Measurements from ENCODE around the gene ENOX1. TPM values are rescaled to one million over a fixed set of nuclear protein-coding genes. Genes with fewer than 3 reads are reported as not detected.

Gene ENOX1
- total RNA-seq, 4 donors from 2014 or later, result 0.27 to 0.83 (median 0.53) TPM; not detected in 1

DNA sequence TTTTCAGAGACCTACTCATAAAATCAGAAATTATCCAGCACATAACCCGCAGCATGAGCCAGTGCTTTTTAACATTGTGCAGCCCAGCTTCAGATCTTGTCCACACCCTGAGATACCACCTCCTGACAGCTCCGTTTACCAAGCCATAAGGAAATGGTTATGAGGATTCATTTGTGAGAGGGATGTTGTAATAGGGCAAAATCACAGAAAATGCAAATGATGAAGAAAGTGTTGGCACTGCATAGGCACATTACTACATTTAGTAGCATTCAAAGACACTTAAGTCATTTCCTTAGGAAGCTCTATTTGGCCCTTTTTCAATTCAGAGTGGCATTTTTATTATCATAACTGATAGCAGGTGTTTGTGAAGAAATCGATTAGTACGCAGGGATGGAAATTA is 485.9 kb downstream of the ENOX1 start:
- TF ChIP-seq, protein P1, sequence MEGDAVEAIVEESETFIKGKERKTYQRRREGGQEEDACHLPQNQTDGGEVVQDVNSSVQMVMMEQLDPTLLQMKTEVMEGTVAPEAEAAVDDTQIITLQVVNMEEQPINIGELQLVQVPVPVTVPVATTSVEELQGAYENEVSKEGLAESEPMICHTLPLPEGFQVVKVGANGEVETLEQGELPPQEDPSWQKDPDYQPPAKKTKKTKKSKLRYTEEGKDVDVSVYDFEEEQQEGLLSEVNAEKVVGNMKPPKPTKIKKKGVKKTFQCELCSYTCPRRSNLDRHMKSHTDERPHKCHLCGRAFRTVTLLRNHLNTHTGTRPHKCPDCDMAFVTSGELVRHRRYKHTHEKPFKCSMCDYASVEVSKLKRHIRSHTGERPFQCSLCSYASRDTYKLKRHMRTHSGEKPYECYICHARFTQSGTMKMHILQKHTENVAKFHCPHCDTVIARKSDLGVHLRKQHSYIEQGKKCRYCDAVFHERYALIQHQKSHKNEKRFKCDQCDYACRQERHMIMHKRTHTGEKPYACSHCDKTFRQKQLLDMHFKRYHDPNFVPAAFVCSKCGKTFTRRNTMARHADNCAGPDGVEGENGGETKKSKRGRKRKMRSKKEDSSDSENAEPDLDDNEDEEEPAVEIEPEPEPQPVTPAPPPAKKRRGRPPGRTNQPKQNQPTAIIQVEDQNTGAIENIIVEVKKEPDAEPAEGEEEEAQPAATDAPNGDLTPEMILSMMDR (IDR thresholded peaks at IDR 0.05), result no peak
- no peak for TF ChIP-seq POLR2A (IDR thresholded peaks at IDR 0.05)
- H3K27me3 ChIP-seq, result no peaks in the 10 kb centered on the region
- no peak for DNase-seq
- no peaks in the 10 kb centered on the region for H3K9me3 ChIP-seq
- H3K27ac ChIP-seq, result no peak overlapping the region
- no peak overlapping the region for H3K4me3 ChIP-seq
- no peaks in the 10 kb centered on the region for H3K4me1 ChIP-seq
- H3K36me3 ChIP-seq, result no peaks in the 10 kb centered on the region

DNA sequence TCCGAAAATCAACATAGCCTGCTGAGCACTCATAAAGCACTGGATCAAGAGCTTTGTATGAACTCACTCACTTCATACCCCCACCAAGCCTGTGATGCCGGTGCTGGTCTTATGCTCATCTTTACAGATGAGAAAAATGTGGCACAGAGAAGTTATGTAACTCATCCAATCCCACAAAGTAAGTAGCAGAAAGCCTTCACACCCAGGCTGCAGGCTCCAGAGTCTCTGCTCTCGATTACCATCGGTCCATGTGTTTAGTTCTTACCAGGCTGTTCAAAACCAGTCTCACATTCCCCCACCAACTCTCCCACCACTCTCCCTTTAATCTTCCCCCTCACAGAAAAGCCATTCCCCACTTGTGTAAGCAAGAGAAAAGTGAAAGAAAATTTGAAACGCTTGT is 487.4 kb downstream of the ENOX1 start:
- Histone ChIP-seq H3K36me3 (no peaks in the 10 kb centered on the region), H3K4me1 (no peaks in the 10 kb centered on the region), H3K27me3 (no peaks in the 10 kb centered on the region), H3K4me3 (no peak overlapping the region), H3K27ac (no peak overlapping the region), H3K9me3 (no peaks in the 10 kb centered on the region)
- DNase-seq, result no peak
- TF ChIP-seq, protein P1 (IDR thresholded peaks at IDR 0.05), result no peak
- no peak for TF ChIP-seq POLR2A (IDR thresholded peaks at IDR 0.05)

DNA sequence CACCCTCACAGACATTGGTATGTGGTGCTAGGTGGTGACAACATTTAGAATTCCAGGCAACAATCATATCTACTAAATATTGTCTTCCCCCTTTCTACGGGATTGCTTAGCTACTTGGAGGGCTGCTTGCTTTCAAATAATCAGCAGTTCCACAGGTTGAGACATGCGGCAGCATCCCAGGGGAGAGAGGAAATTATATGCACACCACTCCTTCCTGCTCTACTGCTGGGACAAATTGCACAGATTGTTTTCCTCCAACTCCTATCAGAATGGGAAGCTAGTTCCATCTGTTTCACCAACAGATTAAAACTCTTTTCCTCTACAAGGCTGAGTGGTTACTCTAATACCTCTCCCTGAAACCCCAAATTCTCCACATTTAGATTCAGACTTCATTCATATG is 488.0 kb downstream of the ENOX1 start:
- TF ChIP-seq POLR2A (IDR thresholded peaks at IDR 0.05), result no peak
- TF ChIP-seq, protein P1 (IDR thresholded peaks at IDR 0.05), result no peak
- DNase-seq, result no peak
- H3K9me3 ChIP-seq, result no peaks in the 10 kb centered on the region
- no peaks in the 10 kb centered on the region for H3K36me3 ChIP-seq
- no peaks in the 10 kb centered on the region for H3K4me1 ChIP-seq
- H3K4me3 ChIP-seq, result no peak overlapping the region
- no peak overlapping the region for H3K27ac ChIP-seq
- H3K27me3 ChIP-seq, result no peaks in the 10 kb centered on the region

DNA sequence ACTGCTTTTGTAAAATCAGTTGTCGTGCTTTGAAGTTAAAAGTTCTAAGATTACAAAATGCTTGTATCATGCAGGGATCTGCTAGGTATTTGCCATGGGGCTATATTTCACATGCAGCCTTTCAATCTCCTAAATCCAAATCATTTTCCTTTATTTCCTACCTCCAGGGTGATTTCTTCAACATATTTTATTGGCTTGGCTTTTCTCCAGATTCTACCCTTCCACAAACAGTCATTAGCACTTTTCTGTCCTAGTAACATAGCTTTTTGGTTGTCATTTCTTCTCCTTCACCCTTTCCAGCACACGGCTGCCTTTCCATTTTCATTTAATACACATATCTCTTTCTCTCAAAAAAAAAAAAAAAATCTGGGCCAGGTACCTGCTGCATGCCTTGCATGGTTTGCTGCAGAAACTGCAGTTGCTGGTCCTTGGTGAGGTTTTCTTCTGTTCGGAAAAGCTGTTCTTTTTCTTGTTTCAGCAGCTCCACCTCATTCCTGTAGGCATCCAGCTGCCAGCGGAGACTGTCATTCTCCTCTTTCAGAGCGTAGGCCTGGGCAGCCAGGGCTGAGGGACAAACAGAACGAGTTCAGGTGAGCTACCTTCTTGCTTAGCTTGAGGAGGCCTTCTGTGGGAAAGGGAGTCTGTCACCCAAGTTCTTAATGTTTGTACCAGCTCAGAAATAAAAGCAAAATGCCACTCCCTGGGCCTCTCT is 488.6 kb downstream of the ENOX1 start:
- no peak for DNase-seq
- TF ChIP-seq POLR2A (IDR thresholded peaks at IDR 0.05), result no peak
- TF ChIP-seq, protein P1 (IDR thresholded peaks at IDR 0.05), result no peak
- H3K4me1 ChIP-seq, result no peaks in the 10 kb centered on the region
- H3K27ac ChIP-seq, result no peak overlapping the region
- H3K36me3 ChIP-seq, result no peaks in the 10 kb centered on the region
- H3K4me3 ChIP-seq, result no peak overlapping the region
- no peaks in the 10 kb centered on the region for H3K27me3 ChIP-seq
- no peaks in the 10 kb centered on the region for H3K9me3 ChIP-seq

DNA sequence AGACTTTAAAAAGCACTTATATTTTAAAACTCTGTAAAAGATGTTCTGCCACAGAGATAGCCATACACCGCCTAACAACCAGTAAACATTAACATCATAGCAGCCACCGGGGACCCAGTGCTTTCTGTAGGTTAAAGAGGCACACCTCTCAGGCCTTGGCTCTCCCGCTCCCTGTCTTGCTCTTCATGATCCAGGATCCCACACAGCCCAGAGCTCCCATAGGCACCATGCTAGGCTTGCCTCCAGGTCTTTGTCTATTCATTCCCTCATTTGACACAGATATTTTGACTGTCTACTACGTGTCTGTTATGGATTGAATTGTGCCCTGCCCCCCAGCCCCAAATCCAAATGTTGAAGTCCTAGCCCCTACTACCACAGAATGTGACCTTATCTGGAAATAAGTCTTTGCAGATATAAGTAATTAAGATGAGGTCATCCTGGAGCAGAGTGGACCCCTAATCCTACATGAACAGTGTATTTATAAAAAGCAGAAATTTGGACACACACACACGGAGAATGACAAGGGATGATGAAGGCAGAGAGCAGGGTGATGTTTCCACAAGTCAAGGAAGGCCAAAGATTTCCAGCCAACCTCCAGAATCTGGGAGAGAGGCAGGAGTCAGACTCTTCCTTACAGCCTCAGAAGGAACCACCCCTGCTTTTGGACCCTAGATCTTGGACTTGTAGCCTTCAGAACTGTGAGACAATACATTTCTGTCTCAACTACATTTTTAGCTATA is 490.8 kb downstream of the ENOX1 start:
- Histone ChIP-seq H3K27me3 (no peaks in the 10 kb centered on the region), H3K36me3 (no peaks in the 10 kb centered on the region), H3K4me1 (no peaks in the 10 kb centered on the region), H3K27ac (no peak overlapping the region), H3K9me3 (no peaks in the 10 kb centered on the region), H3K4me3 (no peak overlapping the region)
- DNase-seq, result no peak
- TF ChIP-seq POLR2A (IDR thresholded peaks at IDR 0.05), result no peak
- TF ChIP-seq, protein P1 (IDR thresholded peaks at IDR 0.05), result no peak
